Heart left ventricle (tissue), 13 donors: ENCODE measurements around the gene MPC2.

Experiments used
- POLR2A ChIP-seq, 2 donors: fragments of 450-650 bp; IDR thresholded peaks; one replicate each; pipeline ENCODE4 v1.6.1; 2017; ENCODE audit warnings: antibody characterized with exemption in 2 of 2, mild to moderate bottlenecking in 2 of 2, moderate library complexity in 2 of 2
- TF ChIP-seq, protein P1 (sequence below), 12 donors: fragments of 200-600 bp; sonication (generic) in 4 of 12; IDR thresholded peaks; one replicate each; pipeline versions ENCODE4 v1.5.0 to v1.8.0; 2018 to 2022; ENCODE audit warnings: antibody characterized with exemption in 12 of 12, mild to moderate bottlenecking in 5 of 12
- donor health status: ischemic (EF 13 %, LVEDD 7.1; RV severe dilation, severe dysfunction).
- donor health status: DM: no; HTN: yes; CAD: no.
- donor health status: DM: no; HTN: no; CAD: no.
- donor health status: ischemic (EF 25% LVEDD 6.9; RV normal size, moderate dysfunction).
- donor health status: ischemic (EF 25% LVEDD 5.7; RV mildly dilated, moderate dysfunction).
- donor health status: ischemic (EF 35%, LVEDD 5.7; RV mildly dilated, moderate dysfunction).
- donor health status: nonischemic (EF 11% LVEDD 7.7; RV severe dilation, severe dysfunction).
- donor health status: DM: yes; HTN: yes; CAD: no.
- donor health status: PGD.
- donor health status: ischemic (EF 29% LVEDD 5.4; RV normal size, mild dysfunction).
- donor health status: nonischemic (EF 23%, LVEDD 6.1; RV moderate dilation, normal function).

DNA sequence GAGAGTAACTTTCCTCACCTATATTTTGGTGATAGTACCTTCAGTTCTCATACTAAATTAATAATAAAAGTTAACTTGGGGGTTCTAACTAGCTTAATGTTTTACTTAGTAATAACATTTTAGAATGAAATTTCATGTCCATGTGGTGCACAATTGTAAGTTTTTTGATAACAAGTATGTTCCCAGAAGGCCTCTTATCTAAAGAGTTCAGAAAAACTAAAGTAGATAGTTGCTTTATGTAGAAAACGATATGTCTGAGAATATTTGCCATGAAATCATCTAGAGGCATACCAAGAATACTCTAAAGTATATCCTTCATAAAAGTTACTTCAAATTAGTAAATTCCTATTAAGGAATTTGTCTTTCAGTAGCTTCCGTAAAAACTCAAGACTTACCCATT, 12.8 kb downstream of the MPC2 start:
- TF ChIP-seq POLR2A (IDR thresholded peaks at IDR 0.05), result no peak
- TF ChIP-seq, protein P1, sequence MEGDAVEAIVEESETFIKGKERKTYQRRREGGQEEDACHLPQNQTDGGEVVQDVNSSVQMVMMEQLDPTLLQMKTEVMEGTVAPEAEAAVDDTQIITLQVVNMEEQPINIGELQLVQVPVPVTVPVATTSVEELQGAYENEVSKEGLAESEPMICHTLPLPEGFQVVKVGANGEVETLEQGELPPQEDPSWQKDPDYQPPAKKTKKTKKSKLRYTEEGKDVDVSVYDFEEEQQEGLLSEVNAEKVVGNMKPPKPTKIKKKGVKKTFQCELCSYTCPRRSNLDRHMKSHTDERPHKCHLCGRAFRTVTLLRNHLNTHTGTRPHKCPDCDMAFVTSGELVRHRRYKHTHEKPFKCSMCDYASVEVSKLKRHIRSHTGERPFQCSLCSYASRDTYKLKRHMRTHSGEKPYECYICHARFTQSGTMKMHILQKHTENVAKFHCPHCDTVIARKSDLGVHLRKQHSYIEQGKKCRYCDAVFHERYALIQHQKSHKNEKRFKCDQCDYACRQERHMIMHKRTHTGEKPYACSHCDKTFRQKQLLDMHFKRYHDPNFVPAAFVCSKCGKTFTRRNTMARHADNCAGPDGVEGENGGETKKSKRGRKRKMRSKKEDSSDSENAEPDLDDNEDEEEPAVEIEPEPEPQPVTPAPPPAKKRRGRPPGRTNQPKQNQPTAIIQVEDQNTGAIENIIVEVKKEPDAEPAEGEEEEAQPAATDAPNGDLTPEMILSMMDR (IDR thresholded peaks at IDR 0.05), result no peak
